SJCRH30 (cell line): ENCODE data around the gene MTRR. TPM values are rescaled to one million over a fixed set of nuclear protein-coding genes. Genes with fewer than 3 reads are reported as not detected.
A peak's percentile ranks its signal among the peaks of the same experiment; 100 is the strongest.

Experiments
- DNase-seq, 2 experiments: peaks; one replicate each; pipeline ENCODE4 v3.0.0-alpha.2; 2015 to 2020
- H3K27ac ChIP-seq: fragments of 250-450 bp; sonication (Bioruptor Pico); 2 replicates; pipeline ENCODE4 v1.5.1; 2020; ENCODE audit warnings: mild to moderate bottlenecking, moderate library complexity
- H3K27me3 ChIP-seq: fragments of 250-450 bp; sonication (Bioruptor Pico); 2 replicates; pipeline ENCODE4 v1.5.1; 2020; ENCODE audit warnings: mild to moderate bottlenecking, moderate library complexity
- H3K36me3 ChIP-seq: fragments of 250-450 bp; sonication (Bioruptor Pico); 2 replicates; pipeline ENCODE4 v1.5.1; 2020; ENCODE audit warnings: mild to moderate bottlenecking, moderate library complexity
- H3K4me1 ChIP-seq: fragments of 250-450 bp; sonication (Bioruptor Pico); 2 replicates; pipeline ENCODE4 v1.5.1; 2020; ENCODE audit warnings: mild to moderate bottlenecking, moderate library complexity
- H3K4me3 ChIP-seq: fragments of 250-450 bp; sonication (Bioruptor Pico); 2 replicates; pipeline ENCODE4 v1.5.1; 2020; ENCODE audit warnings: mild to moderate bottlenecking, moderate library complexity
- H3K9me3 ChIP-seq: fragments of 250-450 bp; sonication (Bioruptor Pico); replicated peaks from 2 replicates; pipeline ENCODE4 v1.5.1; 2020; ENCODE audit warnings: mild to moderate bottlenecking, moderate library complexity
- total RNA-seq: library from RNA; depleted of rRNA; stranded (reverse); fragments of >200 nt; shearing (Covaris generic); gene quantifications from 2 replicates; pipeline ENCODE4 v1.2.3, GENCODE V29; 2014; rRNA removed

Gene MTRR
- total RNA-seq, 1 experiment from 2014 or later: 31.7 TPM

DNA sequence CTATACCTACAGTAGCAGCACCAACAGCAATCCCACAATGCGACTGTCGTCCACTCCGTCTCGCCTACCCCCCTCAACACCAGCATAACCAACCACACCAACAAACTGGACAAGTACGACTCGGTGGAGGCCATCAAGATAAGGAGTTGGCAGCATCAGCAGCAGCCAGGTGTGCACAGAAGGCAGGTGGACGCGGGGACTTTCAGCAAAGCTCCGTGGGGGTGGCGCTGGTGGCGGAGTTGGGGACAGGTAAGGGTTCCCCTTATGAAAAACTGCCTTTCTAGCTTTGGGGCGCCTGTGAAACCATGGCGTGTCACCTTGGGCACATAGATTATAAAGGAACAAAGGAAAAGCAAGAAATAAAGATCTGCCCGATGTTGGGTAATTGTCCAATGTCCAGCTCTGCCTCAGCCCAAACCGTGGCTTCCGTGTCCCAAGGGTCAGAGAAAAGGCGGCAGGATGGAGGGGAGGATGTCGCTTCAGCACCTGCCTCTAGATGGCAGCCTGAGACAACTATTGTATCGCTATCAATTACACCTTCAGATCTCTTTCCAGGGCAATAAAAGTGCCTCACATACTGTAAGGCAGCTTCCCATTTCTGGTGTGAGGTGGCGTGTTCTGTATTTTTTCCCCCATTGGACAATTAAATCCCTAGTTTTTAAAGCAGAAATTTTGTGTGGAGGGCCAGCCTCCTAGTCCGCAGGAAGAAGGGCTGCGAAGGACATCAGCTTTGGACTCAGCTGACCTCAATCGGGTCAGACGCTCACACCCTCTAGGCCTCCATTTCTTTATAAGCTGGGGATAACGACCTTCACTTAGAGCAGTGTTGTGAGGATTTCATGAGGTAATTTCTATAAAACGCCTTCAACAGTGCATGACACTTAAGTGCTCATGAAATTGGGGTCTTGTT is 58.8 kb downstream of the MTRR start:
- Histone ChIP-seq H3K36me3 (no peaks in the 10 kb centered on the region), H3K4me1 (no peaks in the 10 kb centered on the region), H3K9me3 (no peaks in the 10 kb centered on the region), H3K4me3 (no peak overlapping the region), H3K27me3 (no peaks in the 10 kb centered on the region), H3K27ac (no peak overlapping the region)
- peak; percentile 16 to 66 for DNase-seq

GRCh38 chr5:7930011-7930410 is 61.1 kb downstream of the MTRR start:
- no peaks in the 10 kb centered on the region for H3K9me3 ChIP-seq
- no peak overlapping the region for H3K4me3 ChIP-seq
- no peaks in the 10 kb centered on the region for H3K36me3 ChIP-seq
- no peak for DNase-seq
- H3K4me1 ChIP-seq: no peaks in the 10 kb centered on the region
- no peak overlapping the region for H3K27ac ChIP-seq
- no peaks in the 10 kb centered on the region for H3K27me3 ChIP-seq

- Histone ChIP-seq H3K4me1 (no peaks in the 10 kb centered on the region), H3K27me3 (no peaks in the 10 kb centered on the region), H3K27ac (no peak overlapping the region), H3K36me3 (no peaks in the 10 kb centered on the region), H3K9me3 (no peaks in the 10 kb centered on the region), H3K4me3 (no peak overlapping the region)
- DNase-seq: no peak
These were observed 72.7 kb downstream of the MTRR start for GRCh38 chr5:7941692-7942091.

GRCh38 chr5:7947301-7947700 is 78.4 kb downstream of the MTRR start:
- H3K4me1 ChIP-seq: no peaks in the 10 kb centered on the region
- no peaks in the 10 kb centered on the region for H3K36me3 ChIP-seq
- no peak for DNase-seq
- H3K4me3 ChIP-seq: no peak overlapping the region
- H3K27me3 ChIP-seq: no peaks in the 10 kb centered on the region
- H3K9me3 ChIP-seq: no peaks in the 10 kb centered on the region
- H3K27ac ChIP-seq: no peak overlapping the region

Other genes starting within 250 kb of the MTRR start
- gene CFAP90, start 18.0 kb upstream of the MTRR start, total RNA-seq: 0.20 TPM in 1 of 2 replicates, not detected in the other
- gene FASTKD3, start 117 bp upstream of the MTRR start, total RNA-seq: 16.9 TPM in 2 replicates